Upper lobe of left lung (tissue), 4 donors: Measurements from ENCODE around the gene PTPRK.

ENCODE experiments used
- POLR2A ChIP-seq, 4 donors: fragments of 450-650 bp; IDR thresholded peaks; one replicate each; pipeline ENCODE4 v1.5.1; 2016 to 2017; ENCODE audit warnings: antibody characterized with exemption in 4 of 4, mild to moderate bottlenecking in 2 of 4
- TF ChIP-seq, protein P1 (sequence below), 6 experiments: fragments of 450-650 bp in 4 of 6; fragments of 200-600 bp in 2 of 6; sonication (generic) in 2 of 6; IDR thresholded peaks; one replicate each; pipeline ENCODE4 v1.5.1; 2016 to 2019; ENCODE audit warnings: antibody characterized with exemption in 6 of 6

DNA sequence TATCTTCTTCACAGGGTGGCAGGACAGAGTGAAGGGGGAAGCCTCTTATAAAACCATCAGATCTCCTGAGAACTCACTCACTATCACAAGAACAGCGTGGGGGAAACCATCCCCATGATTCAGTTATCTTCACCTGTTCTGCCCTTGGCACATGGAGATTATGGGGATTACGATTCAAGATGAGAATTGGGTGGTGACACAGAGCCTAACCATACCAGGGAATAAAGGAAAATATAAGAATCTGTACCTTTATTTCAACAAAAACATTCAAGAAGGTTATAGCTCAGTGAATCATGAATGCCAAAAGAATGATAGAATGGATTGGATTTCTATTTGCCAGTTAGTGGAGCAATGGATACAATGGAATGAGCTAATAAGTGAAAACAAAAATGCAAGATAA is 214.4 kb downstream of the PTPRK start:
- no peak for TF ChIP-seq POLR2A (IDR thresholded peaks at IDR 0.05)
- TF ChIP-seq, protein P1, sequence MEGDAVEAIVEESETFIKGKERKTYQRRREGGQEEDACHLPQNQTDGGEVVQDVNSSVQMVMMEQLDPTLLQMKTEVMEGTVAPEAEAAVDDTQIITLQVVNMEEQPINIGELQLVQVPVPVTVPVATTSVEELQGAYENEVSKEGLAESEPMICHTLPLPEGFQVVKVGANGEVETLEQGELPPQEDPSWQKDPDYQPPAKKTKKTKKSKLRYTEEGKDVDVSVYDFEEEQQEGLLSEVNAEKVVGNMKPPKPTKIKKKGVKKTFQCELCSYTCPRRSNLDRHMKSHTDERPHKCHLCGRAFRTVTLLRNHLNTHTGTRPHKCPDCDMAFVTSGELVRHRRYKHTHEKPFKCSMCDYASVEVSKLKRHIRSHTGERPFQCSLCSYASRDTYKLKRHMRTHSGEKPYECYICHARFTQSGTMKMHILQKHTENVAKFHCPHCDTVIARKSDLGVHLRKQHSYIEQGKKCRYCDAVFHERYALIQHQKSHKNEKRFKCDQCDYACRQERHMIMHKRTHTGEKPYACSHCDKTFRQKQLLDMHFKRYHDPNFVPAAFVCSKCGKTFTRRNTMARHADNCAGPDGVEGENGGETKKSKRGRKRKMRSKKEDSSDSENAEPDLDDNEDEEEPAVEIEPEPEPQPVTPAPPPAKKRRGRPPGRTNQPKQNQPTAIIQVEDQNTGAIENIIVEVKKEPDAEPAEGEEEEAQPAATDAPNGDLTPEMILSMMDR (IDR thresholded peaks at IDR 0.05), result no peak
